GM19324 (cell line): ENCODE data around the gene COPE.

Source experiments
- ATAC-seq: cut with Tn5 transposase; IDR thresholded peaks from one replicate; pipeline ENCODE4 v1.9.1; 2021; ENCODE audit warnings: mild to moderate bottlenecking, moderate library complexity; ENCODE audit not compliant: unreplicated experiment, low FRiP score

The COPE gene

GRCh38 chr19:18856385-18857126 is 62.6 kb downstream of the COPE start:
- ATAC-seq: no peak

DNA sequence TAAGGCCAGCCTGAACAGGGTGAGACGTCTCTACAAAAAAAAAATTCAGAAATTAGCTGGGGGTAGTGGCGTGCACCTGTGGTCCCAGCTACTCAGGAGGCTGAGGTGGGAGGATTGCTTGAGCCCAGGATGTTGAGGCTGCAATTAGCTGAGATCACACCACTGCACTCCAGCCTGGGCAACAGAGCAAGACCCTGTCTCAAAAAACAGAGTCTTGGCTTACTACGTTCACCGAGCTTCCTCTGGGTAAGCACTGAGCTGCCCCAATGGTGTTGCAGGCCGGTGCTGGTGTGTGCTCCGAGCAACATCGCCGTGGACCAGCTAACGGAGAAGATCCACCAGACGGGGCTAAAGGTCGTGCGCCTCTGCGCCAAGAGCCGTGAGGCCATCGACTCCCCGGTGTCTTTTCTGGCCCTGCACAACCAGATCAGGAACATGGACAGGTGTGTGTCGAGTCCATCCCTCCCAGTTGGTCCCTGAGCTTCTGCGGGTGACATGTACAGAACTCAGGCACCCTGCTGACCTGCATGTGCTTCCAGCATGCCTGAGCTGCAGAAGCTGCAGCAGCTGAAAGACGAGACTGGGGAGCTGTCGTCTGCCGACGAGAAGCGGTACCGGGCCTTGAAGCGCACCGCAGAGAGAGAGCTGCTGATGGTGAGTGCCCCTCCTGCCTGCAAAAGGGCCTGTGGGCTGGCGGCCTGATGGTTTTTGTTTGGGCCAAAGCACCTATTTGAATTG is 63.4 kb downstream of the COPE start:
- ATAC-seq: no peak

GRCh38 chr19:18854982-18855381 is 64.2 kb downstream of the COPE start:
- no peak for ATAC-seq

DNA sequence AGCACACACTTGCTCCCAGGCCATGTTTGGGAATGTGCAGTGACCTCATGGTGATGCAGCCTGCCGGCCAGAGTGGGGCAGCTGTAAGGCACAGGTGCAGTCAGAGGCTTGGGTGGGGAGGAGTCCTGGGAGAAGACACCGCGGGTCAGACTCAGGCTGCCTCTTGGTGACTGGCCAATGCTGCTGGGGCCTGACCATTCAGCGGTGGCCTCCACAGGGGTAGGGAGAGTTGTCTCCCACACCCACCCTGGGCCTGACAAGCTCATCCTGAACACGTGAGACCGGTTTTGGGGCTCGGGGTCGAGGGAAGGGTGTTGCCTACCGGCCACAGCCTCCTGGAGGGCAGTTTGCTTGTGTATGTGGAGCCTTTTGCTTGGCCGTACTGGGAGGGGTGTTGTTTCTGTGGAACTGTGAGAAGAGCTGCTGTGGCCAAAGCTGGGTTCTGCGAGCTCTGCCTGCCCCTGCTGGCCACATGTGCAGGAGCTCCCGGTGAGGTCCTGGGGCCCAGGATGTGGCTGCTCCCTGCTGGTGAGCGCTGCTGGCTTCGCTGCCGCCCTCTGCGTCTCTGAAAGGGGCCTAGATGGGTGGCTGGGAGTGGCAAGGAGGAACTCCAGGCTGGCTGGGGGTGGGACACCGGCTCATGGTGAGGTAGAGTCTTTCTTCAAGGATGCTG is 65.3 kb downstream of the COPE start:
- no peak for ATAC-seq

DNA sequence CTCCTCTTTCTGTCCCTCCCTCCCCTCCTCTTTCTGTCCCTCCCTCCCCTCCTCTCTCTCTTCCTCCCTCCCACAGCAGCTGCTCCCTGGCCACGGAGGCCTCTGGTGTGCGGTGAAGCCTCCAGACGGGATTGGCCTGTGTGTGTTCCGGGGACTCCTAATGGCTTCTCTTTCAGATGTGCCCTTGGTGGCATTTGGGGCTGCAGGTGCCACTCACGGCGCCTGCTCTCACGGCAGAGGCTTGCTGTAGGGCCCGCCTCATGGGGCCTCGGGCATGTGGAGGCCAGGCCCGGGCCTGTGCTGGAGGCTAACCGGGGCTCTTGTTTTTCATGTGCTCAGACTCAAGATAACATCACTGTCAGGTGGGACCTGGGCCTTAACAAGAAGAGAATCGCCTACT is 66.5 kb downstream of the COPE start:
- ATAC-seq: no peak

DNA sequence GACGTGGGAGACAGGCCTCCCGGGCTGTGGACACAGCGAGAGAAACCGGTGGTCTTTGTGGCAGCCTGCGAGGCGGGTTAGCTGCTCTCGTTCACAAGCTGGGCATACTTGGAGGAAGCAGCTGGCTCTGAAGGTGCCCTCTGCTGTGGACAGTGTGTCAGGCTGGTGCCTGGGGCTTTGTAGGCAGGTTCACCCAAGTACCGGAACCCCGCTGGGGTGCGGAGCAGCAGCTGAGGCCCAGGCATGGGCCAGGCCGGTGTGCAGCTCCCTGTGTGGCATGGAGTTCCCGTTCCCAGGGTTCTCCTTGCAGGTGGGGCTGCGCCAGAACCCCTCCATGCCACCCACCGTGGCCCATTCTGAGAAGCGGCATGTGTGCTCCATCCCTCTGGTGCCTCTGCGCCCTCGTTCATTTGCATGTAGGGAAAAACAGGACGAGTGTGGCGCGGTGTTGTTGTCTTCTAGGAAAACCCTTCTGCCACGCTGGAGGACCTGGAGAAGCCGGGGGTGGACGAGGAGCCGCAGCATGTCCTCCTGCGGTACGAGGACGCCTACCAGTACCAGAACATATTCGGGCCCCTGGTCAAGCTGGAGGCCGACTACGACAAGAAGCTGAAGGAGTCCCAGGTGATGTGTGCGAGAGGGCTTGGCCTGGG is 67.4 kb downstream of the COPE start:
- no peak for ATAC-seq

GRCh38 chr19:18850471-18851375 is 68.5 kb downstream of the COPE start:
- no peak for ATAC-seq

GRCh38 chr19:18849838-18850400 is 69.3 kb downstream of the COPE start:
- ATAC-seq: no peak
